Raji (cell line): ENCODE data around the gene CLTC.

Experiments used
- POLR2A ChIP-seq: IDR thresholded peaks from 2 replicates; pipeline ENCODE4 v1.6.1; 2011; ENCODE audit warnings: low read depth, low read length, control low read depth; ENCODE audit not compliant: insufficient read depth

Gene CLTC

GRCh38 chr17:59651346-59651745, 31.7 kb downstream of the CLTC start:
- TF ChIP-seq POLR2A, result no peak

- TF ChIP-seq POLR2A, result no peak
Measured at GRCh38 chr17:59652119-59652518, 32.4 kb downstream of the CLTC start.

GRCh38 chr17:59666235-59666634, 46.5 kb downstream of the CLTC start:
- no peak for TF ChIP-seq POLR2A

- no peak for TF ChIP-seq POLR2A
Measured at GRCh38 chr17:59668816-59669215, 49.1 kb downstream of the CLTC start.

GRCh38 chr17:59669411-59669810, 49.7 kb downstream of the CLTC start:
- no peak for TF ChIP-seq POLR2A

GRCh38 chr17:59669944-59670343, 50.2 kb downstream of the CLTC start:
- TF ChIP-seq POLR2A, result no peak

GRCh38 chr17:59671386-59671785, 51.7 kb downstream of the CLTC start:
- no peak for TF ChIP-seq POLR2A

- no peak for TF ChIP-seq POLR2A
Measured at GRCh38 chr17:59675231-59675630, 55.5 kb downstream of the CLTC start.

GRCh38 chr17:59676716-59677115, 57.0 kb downstream of the CLTC start:
- TF ChIP-seq POLR2A, result no peak

GRCh38 chr17:59678918-59679317, 59.2 kb downstream of the CLTC start:
- TF ChIP-seq POLR2A, result no peak

GRCh38 chr17:59680314-59680713, 60.6 kb downstream of the CLTC start:
- TF ChIP-seq POLR2A, result no peak

GRCh38 chr17:59683283-59683682, 63.6 kb downstream of the CLTC start:
- TF ChIP-seq POLR2A, result no peak

GRCh38 chr17:59684967-59685366, 65.3 kb downstream of the CLTC start:
- no peak for TF ChIP-seq POLR2A

GRCh38 chr17:59688008-59688407, 68.3 kb downstream of the CLTC start:
- no peak for TF ChIP-seq POLR2A

GRCh38 chr17:59688496-59688895, 68.8 kb downstream of the CLTC start:
- TF ChIP-seq POLR2A, result no peak

- no peak for TF ChIP-seq POLR2A
Measured at GRCh38 chr17:59693582-59693981, 73.9 kb downstream of the CLTC start.

- no peak for TF ChIP-seq POLR2A
Measured at GRCh38 chr17:59694344-59694743, 74.6 kb downstream of the CLTC start.
